ENCODE data around the gene ITM2C.

- TF ChIP-seq EP300 (IDR thresholded peaks at IDR 0.05; ENCODE audit: borderline replicate concordance in 1 of 2, low read depth in 2 of 2, low read length in 2 of 2): no peak
- no peak for TF ChIP-seq EZH2 (IDR thresholded peaks at IDR 0.05; ENCODE audit: low read depth, low read length, severe bottlenecking)
- no peak for TF ChIP-seq ZNF274 (IDR thresholded peaks at IDR 0.05; ENCODE audit: borderline replicate concordance, extremely low read depth, low read length)
- no peak for TF ChIP-seq SP1 (IDR thresholded peaks at IDR 0.05; ENCODE audit: low read depth, low read length)
- TF ChIP-seq JUND (IDR thresholded peaks at IDR 0.05; ENCODE audit: low read length): no peak
- TF ChIP-seq RAD21 (IDR thresholded peaks at IDR 0.05 in 1 of 2, conservative IDR thresholded peaks at IDR 0.05 in 1 of 2; ENCODE audit: low read depth in 2 of 2, low read length in 2 of 2): no peak
- no peak for TF ChIP-seq SUZ12 (IDR thresholded peaks at IDR 0.05; ENCODE audit: low read length)
- TF ChIP-seq RFX5 (IDR thresholded peaks at IDR 0.05; ENCODE audit: borderline replicate concordance, low read depth, low read length): no peak
- TF ChIP-seq TAF1 (IDR thresholded peaks at IDR 0.05; ENCODE audit: low read depth, low read length): no peak
These were observed 8.4 kb downstream of the ITM2C start for GRCh38 chr2:230872968-230873660.
